ENCODE data around the gene ADGRB3. TPM values are rescaled to one million over a fixed set of nuclear protein-coding genes. Genes with fewer than 3 reads are reported as not detected.

The ADGRB3 gene
- total and polyA plus RNA-seq, 2 experiments from 2014 or later, result not detected

DNA sequence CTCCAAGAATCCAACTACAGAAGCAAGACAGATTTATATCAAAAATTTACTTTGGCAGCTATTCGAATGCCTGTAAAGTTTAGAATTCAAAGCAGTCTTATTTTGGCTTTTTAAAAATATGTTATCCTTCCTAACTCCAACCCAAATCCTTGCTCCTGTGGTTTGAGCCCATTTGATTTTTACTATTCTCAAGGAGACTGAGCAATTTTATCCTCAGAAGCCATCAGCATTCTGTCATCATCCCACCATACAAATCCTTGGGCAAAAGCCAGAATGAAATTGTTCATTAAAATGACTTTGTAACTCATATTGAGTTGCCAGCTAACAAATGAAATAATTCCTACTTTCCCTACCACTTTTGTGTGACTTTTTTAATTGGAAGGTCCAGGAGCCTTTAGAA is 392.8 kb downstream of the ADGRB3 start:
- in situ Hi-C loops (cut with MboI), result no loop called here
- DNase-seq, result no peak

GRCh38 chr6:69038841-69039240 is 403.8 kb downstream of the ADGRB3 start:
- no peaks in the 10 kb centered on the region for H3K9me2 ChIP-seq (ENCODE audit: insufficient read depth)
- H3K27ac ChIP-seq, result no peak overlapping the region
- H3K4me3 ChIP-seq, result no peak overlapping the region
- no peaks in the 10 kb centered on the region for H3F3A ChIP-seq (ENCODE audit: insufficient read depth)
- in situ Hi-C loops (cut with MboI), result no loop called here
- no peaks in the 10 kb centered on the region for H4K20me1 ChIP-seq (ENCODE audit: insufficient read depth)
- no peak overlapping the region for H3K4me2 ChIP-seq (ENCODE audit: unreplicated experiment)
- no peaks in the 10 kb centered on the region for H3K9me3 ChIP-seq (ENCODE audit: low read depth)
- no peaks in the 10 kb centered on the region for H3K4me1 ChIP-seq (ENCODE audit: insufficient read depth)
- H3K9ac ChIP-seq, result no peak overlapping the region
- no peaks in the 10 kb centered on the region for H3K27me3 ChIP-seq (replicated peaks; ENCODE audit: insufficient read depth)
- H3K79me2 ChIP-seq (ENCODE audit: insufficient read depth), result no peaks in the 10 kb centered on the region
- DNase-seq, result no peak
- H3K36me3 ChIP-seq (ENCODE audit: low read depth), result no peaks in the 10 kb centered on the region
- H2AFZ ChIP-seq, result no peak overlapping the region
- TF ChIP-seq EZH2phosphoT487 (IDR thresholded peaks at IDR 0.05; ENCODE audit: insufficient read depth, low read depth), result no peak
- no peak for TF ChIP-seq EZH2 (IDR thresholded peaks at IDR 0.05; ENCODE audit: insufficient read depth, poor library complexity, severe bottlenecking)

More for the DNA sequence above, 392.8 kb downstream of the ADGRB3 start:
- Histone ChIP-seq H3K9me3 (ENCODE audit: low read depth) (no peaks in the 10 kb centered on the region), H3K36me3 (ENCODE audit: low read depth) (no peaks in the 10 kb centered on the region), H3K27ac (no peak overlapping the region), H3K4me1 (ENCODE audit: insufficient read depth) (no peaks in the 10 kb centered on the region), H3K9me2 (ENCODE audit: insufficient read depth) (no peaks in the 10 kb centered on the region), H3K79me2 (ENCODE audit: insufficient read depth) (no peaks in the 10 kb centered on the region), H4K20me1 (ENCODE audit: insufficient read depth) (no peaks in the 10 kb centered on the region), H3K4me3 (no peak overlapping the region), H2AFZ (no peak overlapping the region), H3K4me2 (ENCODE audit: unreplicated experiment) (no peak overlapping the region), H3F3A (ENCODE audit: insufficient read depth) (no peaks in the 10 kb centered on the region), H3K9ac (no peak overlapping the region), H3K27me3 (replicated peaks; ENCODE audit: insufficient read depth) (no peaks in the 10 kb centered on the region)
- WGBS, 2 experiments (ENCODE audit: low coverage in 1 of 2, low lambda C conversion rate in 2 of 2, missing lambda C conversion rate in 2 of 2), result 48 to 58% methylated on average over 1 of the region's 1 CpG
- no peak for TF ChIP-seq EZH2 (IDR thresholded peaks at IDR 0.05; ENCODE audit: insufficient read depth, poor library complexity, severe bottlenecking)
- no peak for TF ChIP-seq EZH2phosphoT487 (IDR thresholded peaks at IDR 0.05; ENCODE audit: insufficient read depth, low read depth)

- WGBS, 2 experiments (ENCODE audit: low coverage in 1 of 2, low lambda C conversion rate in 2 of 2, missing lambda C conversion rate in 2 of 2), result 12% methylated on average over 3 of the region's 3 CpGs
Observed at GRCh38 chr6:69042297-69042696, 407.2 kb downstream of the ADGRB3 start.

DNA sequence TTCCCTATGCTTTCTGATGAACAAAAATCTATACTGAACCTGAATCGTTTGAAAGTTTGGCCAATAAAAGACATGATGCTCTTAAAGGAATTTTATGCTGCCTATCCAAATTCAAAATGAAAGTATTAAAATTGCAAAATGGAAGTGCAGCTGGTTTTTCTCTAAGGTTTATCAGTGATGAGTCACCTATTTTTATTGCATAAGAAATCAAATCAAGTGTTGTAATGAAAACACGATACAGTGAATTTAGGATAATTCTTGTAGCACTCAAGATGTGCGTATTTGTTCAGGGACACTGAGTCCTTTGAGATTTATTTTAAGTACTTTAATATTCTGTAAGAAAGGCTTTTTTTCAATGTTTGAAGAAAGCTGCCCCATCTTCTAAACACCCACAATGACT is 409.5 kb downstream of the ADGRB3 start:
- no peaks in the 10 kb centered on the region for H3K4me1 ChIP-seq (ENCODE audit: insufficient read depth)
- H3F3A ChIP-seq (ENCODE audit: insufficient read depth), result no peaks in the 10 kb centered on the region
- in situ Hi-C loops (cut with MboI), result no loop called here
- no peak overlapping the region for H3K9ac ChIP-seq
- no peaks in the 10 kb centered on the region for H3K9me3 ChIP-seq (ENCODE audit: low read depth)
- no peak overlapping the region for H3K4me2 ChIP-seq (ENCODE audit: unreplicated experiment)
- DNase-seq, result no peak
- no peak overlapping the region for H3K27ac ChIP-seq
- no peaks in the 10 kb centered on the region for H3K79me2 ChIP-seq (ENCODE audit: insufficient read depth)
- no peaks in the 10 kb centered on the region for H3K27me3 ChIP-seq (replicated peaks; ENCODE audit: insufficient read depth)
- no peaks in the 10 kb centered on the region for H3K9me2 ChIP-seq (ENCODE audit: insufficient read depth)
- no peaks in the 10 kb centered on the region for H4K20me1 ChIP-seq (ENCODE audit: insufficient read depth)
- H2AFZ ChIP-seq, result no peak overlapping the region
- WGBS, 2 experiments (ENCODE audit: low coverage in 1 of 2, low lambda C conversion rate in 2 of 2, missing lambda C conversion rate in 2 of 2), result 58 to 73% methylated on average over 3 of the region's 3 CpGs
- no peak overlapping the region for H3K4me3 ChIP-seq
- H3K36me3 ChIP-seq (ENCODE audit: low read depth), result no peaks in the 10 kb centered on the region
- TF ChIP-seq EZH2 (IDR thresholded peaks at IDR 0.05; ENCODE audit: insufficient read depth, poor library complexity, severe bottlenecking) (no peak), EZH2phosphoT487 (IDR thresholded peaks at IDR 0.05; ENCODE audit: insufficient read depth, low read depth) (no peak)

More at GRCh38 chr6:69042297-69042696, 407.2 kb downstream of the ADGRB3 start:
- no peaks in the 10 kb centered on the region for H3K9me2 ChIP-seq (ENCODE audit: insufficient read depth)
- H3K79me2 ChIP-seq (ENCODE audit: insufficient read depth), result no peaks in the 10 kb centered on the region
- no peaks in the 10 kb centered on the region for H3F3A ChIP-seq (ENCODE audit: insufficient read depth)
- H3K4me2 ChIP-seq (ENCODE audit: unreplicated experiment), result no peak overlapping the region
- in situ Hi-C loops (cut with MboI), result no loop called here
- H2AFZ ChIP-seq, result no peak overlapping the region
- no peak overlapping the region for H3K9ac ChIP-seq
- H3K4me3 ChIP-seq, result no peak overlapping the region
- no peaks in the 10 kb centered on the region for H4K20me1 ChIP-seq (ENCODE audit: insufficient read depth)
- no peak overlapping the region for H3K27ac ChIP-seq
- H3K36me3 ChIP-seq (ENCODE audit: low read depth), result no peaks in the 10 kb centered on the region
- H3K4me1 ChIP-seq (ENCODE audit: insufficient read depth), result no peaks in the 10 kb centered on the region
- DNase-seq, result no peak
- H3K9me3 ChIP-seq (ENCODE audit: low read depth), result no peaks in the 10 kb centered on the region
- TF ChIP-seq EZH2phosphoT487 (IDR thresholded peaks at IDR 0.05; ENCODE audit: insufficient read depth, low read depth), result no peak
- no peaks in the 10 kb centered on the region for H3K27me3 ChIP-seq (replicated peaks; ENCODE audit: insufficient read depth)

DNA sequence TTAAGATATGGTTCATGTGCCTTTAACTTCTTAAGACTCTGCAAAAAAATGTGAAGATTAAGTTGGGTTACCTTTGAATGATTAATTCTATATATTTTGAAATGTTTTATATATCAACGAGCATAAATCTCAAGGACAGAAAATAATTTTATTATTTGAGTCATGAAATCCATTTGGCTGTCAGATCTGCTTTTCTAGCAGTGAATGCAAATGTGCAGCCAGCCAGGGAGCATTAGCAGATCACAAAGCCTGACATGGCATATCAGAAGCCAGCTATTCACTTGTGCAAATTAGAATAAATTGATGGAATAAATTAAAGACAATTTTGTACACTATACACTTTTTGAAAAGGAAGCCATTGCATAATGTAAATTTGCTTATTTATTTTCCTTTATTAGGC is 424.3 kb downstream of the ADGRB3 start:
- no peaks in the 10 kb centered on the region for H3K27me3 ChIP-seq (replicated peaks; ENCODE audit: insufficient read depth)
- no peak overlapping the region for H3K27ac ChIP-seq
- no peaks in the 10 kb centered on the region for H3K79me2 ChIP-seq (ENCODE audit: insufficient read depth)
- WGBS, 2 experiments (ENCODE audit: low coverage in 1 of 2, low lambda C conversion rate in 2 of 2, missing lambda C conversion rate in 2 of 2), result 17 to 36% methylated on average over 1 of the region's 1 CpG
- no peaks in the 10 kb centered on the region for H3K36me3 ChIP-seq (ENCODE audit: low read depth)
- no peaks in the 10 kb centered on the region for H3F3A ChIP-seq (ENCODE audit: insufficient read depth)
- DNase-seq, result no peak
- no peaks in the 10 kb centered on the region for H3K9me2 ChIP-seq (ENCODE audit: insufficient read depth)
- no peaks in the 10 kb centered on the region for H4K20me1 ChIP-seq (ENCODE audit: insufficient read depth)
- TF ChIP-seq EZH2phosphoT487 (IDR thresholded peaks at IDR 0.05; ENCODE audit: insufficient read depth, low read depth), result no peak
- no peak for TF ChIP-seq EZH2 (IDR thresholded peaks at IDR 0.05; ENCODE audit: insufficient read depth, poor library complexity, severe bottlenecking)
- H3K9me3 ChIP-seq (ENCODE audit: low read depth), result no peaks in the 10 kb centered on the region
- H2AFZ ChIP-seq, result no peak overlapping the region
- in situ Hi-C loops (cut with MboI), result no loop called here
- no peaks in the 10 kb centered on the region for H3K4me1 ChIP-seq (ENCODE audit: insufficient read depth)
- no peak overlapping the region for H3K9ac ChIP-seq
- no peak overlapping the region for H3K4me2 ChIP-seq (ENCODE audit: unreplicated experiment)
- H3K4me3 ChIP-seq, result no peak overlapping the region
